ENCODE results near the gene FGA. TPM values are rescaled to one million over a fixed set of nuclear protein-coding genes. Genes with fewer than 3 reads are reported as not detected.

FGA gene
- total and polyA plus RNA-seq, 2 of the 8 experiments (the other 6 are each of a cell fraction or from before 2014, with no cell fraction given), result not detected

DNA sequence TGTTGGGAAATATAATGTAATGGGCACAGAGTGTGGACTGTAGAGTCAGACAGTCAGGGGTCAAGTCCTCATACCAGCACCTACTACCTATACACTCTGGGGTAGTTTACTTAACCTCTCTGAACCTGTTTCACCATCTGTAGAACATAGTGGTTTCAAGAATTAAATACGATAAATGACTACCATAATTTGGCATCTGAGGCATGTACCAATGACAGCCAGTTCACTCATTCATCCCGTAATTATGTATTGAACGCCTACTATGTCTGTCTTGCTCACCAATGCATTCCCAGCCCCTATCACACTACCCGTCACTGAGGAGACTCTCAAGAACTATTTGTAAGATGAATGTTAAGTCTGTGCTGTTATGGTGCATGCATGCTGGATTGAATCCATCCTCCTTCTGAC lies 29.7 kb downstream of the FGA start:
- Histone ChIP-seq H2BK120ac (replicated peaks; ENCODE audit: low read depth, low read length) (no peak overlapping the region), H4K8ac (ENCODE audit: extremely low read depth, insufficient read depth, low read length) (no peak overlapping the region), H4K5ac (ENCODE audit: insufficient read length, low read depth, low read length) (no peak overlapping the region), H3K9me3 (ENCODE audit: insufficient read depth in 2 of 2, low read depth in 1 of 2, low read length in 1 of 2) (no peaks in the 10 kb centered on the region), H3K4me1 (replicated peaks in 1 of 4; ENCODE audit: control insufficient read depth in 3 of 4, insufficient read depth in 4 of 4, low read length in 3 of 4) (no peaks in the 10 kb centered on the region), H2BK12ac (ENCODE audit: low read depth, low read length) (no peak overlapping the region), H2AK5ac (ENCODE audit: low read depth, low read length) (no peak overlapping the region), H3K23ac (ENCODE audit: insufficient read length) (no peak overlapping the region), H3K18ac (ENCODE audit: extremely low read depth, low read length) (no peak overlapping the region), H3K23me2 (ENCODE audit: low read depth, low read length) (no peaks in the 10 kb centered on the region), H3K4me3 (ENCODE audit: extremely low read depth in 1 of 4, insufficient read depth in 2 of 4, low read depth in 3 of 4, low read length in 4 of 4) (no peak overlapping the region), H3K14ac (ENCODE audit: insufficient read length) (no peak overlapping the region), H3K36me3 (ENCODE audit: control insufficient read depth in 2 of 4, insufficient read depth in 4 of 4, low read length in 3 of 4) (no peaks in the 10 kb centered on the region), H3K79me1 (ENCODE audit: low read depth, low read length) (no peaks in the 10 kb centered on the region), H3K27ac (ENCODE audit: low read depth, low read length) (no peak overlapping the region), H3K27me3 (replicated peaks in 1 of 4; ENCODE audit: control insufficient read depth in 3 of 4, extremely low read depth in 1 of 4, insufficient read depth in 3 of 4, low read length in 3 of 4) (no peaks in the 10 kb centered on the region), H3K79me2 (ENCODE audit: control insufficient read depth in 1 of 2, insufficient read depth in 2 of 2, low read length in 2 of 2) (no peaks in the 10 kb centered on the region), H3K9ac (replicated peaks in 1 of 4; ENCODE audit: extremely low read depth in 1 of 4, low read depth in 3 of 4, low read length in 3 of 4) (no peak overlapping the region), H3K4me2 (ENCODE audit: insufficient read depth in 1 of 2, low read depth in 2 of 2, low read length in 2 of 2) (no peak overlapping the region), H2AFZ (ENCODE audit: low read length) (no peak overlapping the region), H2BK15ac (ENCODE audit: low read length) (no peak overlapping the region), H4K91ac (replicated peaks; ENCODE audit: insufficient read length, low read length) (no peak overlapping the region), H4K20me1 (replicated peaks in 1 of 2; ENCODE audit: control insufficient read depth in 1 of 2, insufficient read depth in 2 of 2, low read length in 2 of 2) (no peaks in the 10 kb centered on the region), H2BK20ac (ENCODE audit: low read length) (no peak overlapping the region), H2BK5ac (ENCODE audit: low read depth, low read length) (no peak overlapping the region), H3K4ac (replicated peaks; ENCODE audit: insufficient read length, low read depth, low read length) (no peak overlapping the region), H3K56ac (replicated peaks; ENCODE audit: insufficient read length, low read depth, low read length) (no peak overlapping the region)
- DNase-seq (ENCODE audit: low read depth in 1 of 2, low spot score in 2 of 2), result no peak
- 94% methylated on average over 4 of the region's 4 CpGs; no CpG with 5 or more reads in 1 of the 2 experiments for WGBS, 2 experiments (ENCODE audit: extremely low coverage in 1 of 2, insufficient coverage in 1 of 2, insufficient read length in 1 of 2, insufficient replicate concordance in 2 of 2, low coverage in 1 of 2, low lambda C conversion rate in 2 of 2, missing lambda C conversion rate in 1 of 2)
- ChIA-PET POLR2A (ENCODE audit: partially characterized antibody) (no interaction called here), CTCF (ENCODE audit: partially characterized antibody) (interaction anchor here (1.6 to 6.1 kb wide), 6 partner anchors 13 to 77 kb away, joined by 7 to 283 read pairs (median 14); partner anchors contain the start of gene FGG)
- TF ChIP-seq TAF1 (IDR thresholded peaks at IDR 0.05; ENCODE audit: low read depth, low read length) (no peak), POU5F1 (IDR thresholded peaks at IDR 0.05; ENCODE audit: low read depth, low read length) (no peak), CHD1 (IDR thresholded peaks at IDR 0.05; ENCODE audit: low read depth, low read length) (no peak), EGR1 (IDR thresholded peaks at IDR 0.05; ENCODE audit: borderline replicate concordance, low read depth, low read length) (no peak), PHF8 (conservative IDR thresholded peaks at IDR 0.05; ENCODE audit: low read depth, low read length) (no peak), KDM4A (IDR thresholded peaks at IDR 0.05; ENCODE audit: low read depth, low read length, severe bottlenecking) (no peak), SIX5 (IDR thresholded peaks at IDR 0.05; ENCODE audit: low read depth, low read length) (no peak), E2F6 (IDR thresholded peaks at IDR 0.05) (no peak), SUZ12 (IDR thresholded peaks at IDR 0.05; ENCODE audit: low read length) (no peak), RBBP5 (IDR thresholded peaks at IDR 0.05; ENCODE audit: borderline replicate concordance, low read depth, low read length) (no peak)
- FAIRE-seq, result no peak

All from H1 (cell line).